Measurements from ENCODE around the gene NENF. TPM values are rescaled to one million over a fixed set of nuclear protein-coding genes. Genes with fewer than 3 reads are reported as not detected.
"Not testable (repeated sequence)": the region's sequence is repeated elsewhere in the genome, so short reads cannot be mapped to it uniquely, and the experiment has no call there.

NENF gene
- polyA plus RNA-seq, 1 donor: 43.6 TPM

DNA sequence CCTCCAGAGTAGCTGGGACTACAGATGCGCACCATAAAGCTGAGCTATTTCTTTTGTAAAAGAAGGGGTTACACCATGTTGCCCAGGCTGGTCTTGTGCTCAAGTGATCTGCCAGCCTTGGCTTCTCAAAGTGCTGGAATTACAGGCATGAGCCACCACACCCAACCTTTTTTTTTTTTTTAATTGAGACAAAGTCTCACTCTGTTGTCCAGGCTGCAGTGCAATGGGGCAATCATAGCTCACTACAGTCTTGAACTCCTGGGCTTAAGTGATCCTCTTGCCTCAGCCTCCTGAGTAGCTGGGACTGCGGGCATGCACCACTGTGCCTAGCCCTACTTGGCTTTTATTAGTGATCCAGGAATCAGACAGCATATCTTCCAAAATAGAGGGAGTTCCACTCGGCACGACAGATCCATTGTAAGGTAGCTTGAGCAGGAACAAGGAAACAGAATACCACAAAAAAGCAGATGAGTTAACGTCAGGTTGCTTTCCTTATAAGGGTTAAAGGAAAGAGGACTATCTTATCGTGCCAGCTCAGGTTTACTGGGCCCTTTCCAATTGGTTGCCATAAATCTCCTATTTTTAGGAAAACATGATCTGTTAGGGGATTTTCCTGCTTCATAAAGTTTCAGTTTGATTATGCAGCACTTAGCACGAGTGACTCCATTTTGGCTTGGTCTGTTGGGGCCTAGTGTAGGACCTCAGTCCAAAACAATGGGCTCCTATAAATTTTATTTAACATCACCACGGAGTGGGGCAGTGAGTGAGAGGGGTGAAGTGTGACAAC is 45.2 kb downstream of the NENF start:
- DNase-seq: peak in 1 of 2 donors; percentile 62

DNA sequence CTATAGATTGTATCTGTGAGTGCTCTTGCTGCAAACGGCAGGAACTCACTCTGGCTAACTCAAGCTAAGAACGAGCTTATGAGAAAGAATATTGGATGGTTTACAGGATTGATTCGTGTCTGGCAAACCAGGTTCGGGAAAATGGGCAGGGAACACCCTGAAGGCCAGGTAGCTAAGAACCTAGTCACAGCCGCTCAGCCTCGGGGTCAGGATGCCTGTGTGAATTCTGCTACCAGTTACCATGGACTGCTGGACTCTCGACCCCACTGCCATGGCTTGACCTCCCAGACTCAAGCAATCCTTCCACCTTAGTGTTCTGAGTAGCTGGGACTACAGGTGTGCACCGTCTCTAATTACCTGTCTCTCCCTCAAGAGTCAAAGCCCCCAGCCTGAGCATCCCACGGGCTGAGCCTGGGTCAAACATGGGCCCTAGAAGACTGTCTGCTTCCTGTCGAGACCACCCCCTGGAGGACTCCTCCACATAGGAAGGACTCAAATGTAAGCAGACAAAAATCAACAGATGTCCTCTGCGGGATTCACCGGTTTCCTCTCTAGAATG is 45.8 kb downstream of the NENF start:
- H3K36me3 ChIP-seq (ENCODE audit: control insufficient read depth, insufficient read depth, low read length): no peaks in the 10 kb centered on the region
- peak overlapping the region; percentile 44 for H3K27ac ChIP-seq (ENCODE audit: low read length)
- H3K4me1 ChIP-seq (ENCODE audit: control insufficient read depth, insufficient read depth, low read length): peaks cover 29% of the 10 kb centered on the region
- H3K27me3 ChIP-seq (ENCODE audit: control insufficient read depth, insufficient read depth, low read length): no peaks in the 10 kb centered on the region
- no peak overlapping the region for H3K4me3 ChIP-seq (ENCODE audit: low read length)
- H3K9me3 ChIP-seq (ENCODE audit: control insufficient read depth, low read depth, low read length): no peaks in the 10 kb centered on the region
- no CpG with 5 or more reads among the region's 12 CpGs for WGBS (ENCODE audit: insufficient coverage, low lambda C conversion rate)
- DNase-seq: no peak

More for the DNA sequence above, 45.2 kb downstream of the NENF start:
- Histone ChIP-seq H3K36me3 (ENCODE audit: control insufficient read depth, insufficient read depth, low read length) (no peaks in the 10 kb centered on the region), H3K27me3 (ENCODE audit: control insufficient read depth, insufficient read depth, low read length) (no peaks in the 10 kb centered on the region), H3K9me3 (ENCODE audit: control insufficient read depth, low read depth, low read length) (no peaks in the 10 kb centered on the region), H3K4me1 (ENCODE audit: control insufficient read depth, insufficient read depth, low read length) (peaks cover 25% of the 10 kb centered on the region), H3K27ac (ENCODE audit: low read length) (peak overlapping the region; percentile 44), H3K4me3 (ENCODE audit: low read length) (no peak overlapping the region)
- 10% methylated on average over 2 of the region's 8 CpGs for WGBS (ENCODE audit: insufficient coverage, low lambda C conversion rate)

DNA sequence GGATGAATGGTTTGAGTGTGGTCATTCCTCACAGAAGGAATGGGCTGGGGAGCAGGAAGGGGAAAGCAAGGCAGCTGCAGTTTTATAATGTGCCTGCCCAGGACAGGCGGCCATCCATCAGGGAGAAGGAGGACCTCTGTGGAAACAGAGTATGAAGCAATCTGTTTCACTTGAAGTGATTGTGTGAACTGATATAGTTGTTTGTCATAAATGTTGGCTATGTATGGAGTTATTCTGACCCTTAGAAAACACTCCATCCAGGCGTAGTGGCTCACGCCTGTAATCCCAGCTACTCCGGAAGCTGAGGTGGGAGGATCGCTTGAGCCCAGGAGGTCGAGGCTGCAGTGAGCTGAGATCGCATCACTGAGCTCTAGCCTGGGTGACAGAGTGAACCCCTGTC is 46.5 kb downstream of the NENF start:
- Histone ChIP-seq H3K27ac (ENCODE audit: low read length) (no peak overlapping the region), H3K36me3 (ENCODE audit: control insufficient read depth, insufficient read depth, low read length) (no peaks in the 10 kb centered on the region), H3K4me3 (ENCODE audit: low read length) (no peak overlapping the region), H3K27me3 (ENCODE audit: control insufficient read depth, insufficient read depth, low read length) (no peaks in the 10 kb centered on the region), H3K4me1 (ENCODE audit: control insufficient read depth, insufficient read depth, low read length) (peaks cover 29% of the 10 kb centered on the region), H3K9me3 (ENCODE audit: control insufficient read depth, low read depth, low read length) (no peaks in the 10 kb centered on the region)
- no peak for DNase-seq
- WGBS (ENCODE audit: insufficient coverage, low lambda C conversion rate): 80% methylated on average over 2 of the region's 7 CpGs

DNA sequence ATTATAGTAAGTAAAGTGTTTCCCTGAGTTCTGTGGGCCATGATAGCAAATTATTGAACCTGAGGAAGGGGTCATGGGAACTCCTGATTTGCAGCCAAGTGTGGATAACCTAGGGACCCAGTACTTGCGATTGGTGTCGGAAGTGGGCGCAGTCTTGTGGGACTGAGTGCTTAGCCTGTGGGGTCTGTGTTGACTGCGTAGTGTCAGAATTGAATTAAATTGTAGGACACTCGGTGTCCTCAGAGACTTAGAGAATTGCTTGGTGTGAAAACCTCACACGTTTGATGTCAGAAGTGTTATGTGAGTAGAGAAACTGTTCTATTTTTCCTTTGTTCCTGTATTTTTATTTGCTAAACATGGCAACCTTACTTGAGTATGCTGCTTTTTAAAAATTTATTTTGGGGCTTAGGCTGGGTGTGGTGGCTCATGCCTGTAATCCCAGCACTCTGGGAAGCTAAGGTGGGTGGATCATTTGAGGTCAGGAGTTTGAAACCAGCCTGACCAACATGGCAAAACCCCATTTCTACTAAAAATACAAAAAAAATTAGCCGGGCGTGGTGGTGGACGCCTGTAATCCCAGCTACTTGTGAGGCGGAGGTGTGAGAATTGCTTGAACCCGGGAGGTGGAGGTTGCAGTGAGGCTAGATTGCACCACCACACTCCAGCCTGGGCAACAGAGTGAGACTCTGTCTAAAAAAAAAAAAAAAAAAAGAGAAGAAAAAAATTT is 48.2 kb downstream of the NENF start:
- H3K27me3 ChIP-seq (ENCODE audit: control insufficient read depth, insufficient read depth, low read length); H3K9me3 ChIP-seq (ENCODE audit: control insufficient read depth, low read depth, low read length); H3K27ac ChIP-seq (ENCODE audit: low read length); H3K36me3 ChIP-seq (ENCODE audit: control insufficient read depth, insufficient read depth, low read length); DNase-seq; H3K4me3 ChIP-seq (ENCODE audit: low read length): not testable (repeated sequence)
- 60% methylated on average over 1 of the region's 11 CpGs for WGBS (ENCODE audit: insufficient coverage, low lambda C conversion rate)
- peaks cover 43% of the 10 kb centered on the region for H3K4me1 ChIP-seq (ENCODE audit: control insufficient read depth, insufficient read depth, low read length)

DNA sequence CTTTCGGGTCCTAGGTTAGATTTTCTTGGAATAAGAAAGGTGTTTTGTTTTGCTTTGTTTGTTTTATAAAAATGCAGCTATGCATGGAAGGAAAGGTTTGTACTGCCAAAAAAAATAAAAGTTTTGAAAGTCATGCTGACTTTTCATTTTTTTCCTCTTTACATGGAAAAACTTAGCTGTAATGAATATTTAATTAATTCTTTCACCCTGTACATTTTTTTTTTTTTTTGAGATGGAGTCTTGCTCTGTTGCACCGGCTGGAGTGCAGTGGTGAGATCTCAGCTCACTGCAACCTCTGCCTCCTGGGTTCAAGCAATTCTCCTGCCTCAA is 48.7 kb downstream of the NENF start:
- no peaks in the 10 kb centered on the region for H3K27me3 ChIP-seq (ENCODE audit: control insufficient read depth, insufficient read depth, low read length)
- WGBS (ENCODE audit: insufficient coverage, low lambda C conversion rate): 100% methylated on average over 1 of the region's 2 CpGs
- H3K4me3 ChIP-seq (ENCODE audit: low read length): no peak overlapping the region
- no peaks in the 10 kb centered on the region for H3K9me3 ChIP-seq (ENCODE audit: control insufficient read depth, low read depth, low read length)
- H3K27ac ChIP-seq (ENCODE audit: low read length): no peak overlapping the region
- peaks cover 43% of the 10 kb centered on the region for H3K4me1 ChIP-seq (ENCODE audit: control insufficient read depth, insufficient read depth, low read length)
- no peak for DNase-seq
- no peaks in the 10 kb centered on the region for H3K36me3 ChIP-seq (ENCODE audit: control insufficient read depth, insufficient read depth, low read length)

DNA sequence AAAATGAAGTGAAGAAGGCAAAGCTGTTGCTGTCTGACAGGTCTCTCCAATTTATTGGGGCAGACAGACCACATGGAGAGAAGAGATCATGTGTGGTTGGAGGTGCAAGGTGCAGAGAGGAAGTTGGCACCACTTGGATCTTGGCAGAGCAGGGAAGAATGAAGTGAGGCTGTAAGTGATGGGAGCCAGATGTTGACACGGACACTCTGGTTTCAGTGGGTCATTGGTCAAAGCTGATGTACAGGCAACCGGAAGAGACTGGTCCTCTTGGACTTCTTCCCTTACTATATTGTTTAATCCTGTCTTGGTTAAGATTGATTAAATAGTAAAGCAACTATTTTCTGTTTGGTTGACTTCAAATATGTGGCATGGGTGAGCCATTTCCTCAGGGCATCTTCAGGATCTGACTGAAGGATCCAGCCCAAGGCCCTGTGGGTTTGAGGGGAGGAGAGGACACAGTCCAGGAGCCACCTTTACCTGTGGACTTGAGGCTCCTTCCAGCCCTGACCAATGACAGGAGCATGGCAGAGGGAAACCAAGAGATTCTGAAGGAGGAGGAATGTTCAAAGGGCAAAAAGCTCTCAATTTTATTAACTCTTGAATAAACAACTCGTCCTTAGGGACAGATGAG is 49.4 kb downstream of the NENF start:
- peak overlapping the region; percentile 71 for H3K27ac ChIP-seq (ENCODE audit: low read length)

DNA sequence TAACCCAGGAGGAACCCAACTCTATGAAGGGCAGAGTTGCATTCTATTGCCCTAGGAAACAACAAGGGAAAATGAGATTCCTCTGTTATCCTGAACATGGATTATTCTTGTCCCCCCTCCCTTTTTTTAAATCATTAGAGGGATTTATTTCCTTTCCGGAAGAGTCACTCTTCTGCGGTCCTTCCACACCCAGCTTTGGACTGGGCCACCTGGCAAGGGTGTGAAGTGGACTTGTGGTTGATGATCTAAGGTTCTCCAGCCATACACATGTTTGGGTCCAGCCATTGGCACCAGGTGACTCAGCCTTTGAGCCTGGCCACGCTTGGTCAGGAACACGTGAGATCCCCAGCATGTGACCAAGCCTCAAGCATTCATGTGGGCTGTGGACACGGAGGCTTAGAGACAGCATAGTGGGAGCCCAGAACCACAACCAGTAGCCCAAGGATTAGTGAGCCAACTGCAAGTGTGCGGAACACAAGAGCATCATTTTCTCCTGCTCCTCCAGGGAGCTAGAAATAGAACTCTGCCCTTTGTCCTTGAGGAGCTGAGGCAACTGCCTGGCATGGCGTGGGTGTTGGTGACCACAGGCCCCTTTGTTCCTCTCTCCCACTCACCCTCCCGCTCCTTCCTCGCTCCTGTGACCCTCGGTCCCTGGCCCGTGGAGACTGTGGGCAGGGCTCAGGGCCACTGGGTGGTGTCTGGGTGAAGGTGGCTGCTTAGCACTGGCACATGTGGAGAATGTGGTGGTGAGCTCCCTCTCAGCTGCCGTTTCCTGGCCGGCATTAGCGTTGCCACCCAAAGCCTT is 50.1 kb downstream of the NENF start:
- no peaks in the 10 kb centered on the region for H3K9me3 ChIP-seq (ENCODE audit: control insufficient read depth, low read depth, low read length)
- no peak for DNase-seq
- H3K27ac ChIP-seq (ENCODE audit: low read length): peak overlapping the region; percentile 71

More for the DNA sequence above, 49.4 kb downstream of the NENF start:
- Histone ChIP-seq H3K4me3 (ENCODE audit: low read length) (no peak overlapping the region), H3K9me3 (ENCODE audit: control insufficient read depth, low read depth, low read length) (no peaks in the 10 kb centered on the region), H3K4me1 (ENCODE audit: control insufficient read depth, insufficient read depth, low read length) (peaks cover 40% of the 10 kb centered on the region), H3K36me3 (ENCODE audit: control insufficient read depth, insufficient read depth, low read length) (no peaks in the 10 kb centered on the region), H3K27me3 (ENCODE audit: control insufficient read depth, insufficient read depth, low read length) (no peaks in the 10 kb centered on the region)
- peak; percentile 79 to 89 for DNase-seq
- WGBS (ENCODE audit: insufficient coverage, low lambda C conversion rate): no CpG with 5 or more reads among the region's 3 CpGs

GRCh38 chr1:212484701-212485570 is 52.2 kb downstream of the NENF start:
- DNase-seq: no peak
- no peak overlapping the region for H3K4me3 ChIP-seq (ENCODE audit: low read length)
- no peaks in the 10 kb centered on the region for H3K27me3 ChIP-seq (ENCODE audit: control insufficient read depth, insufficient read depth, low read length)
- no peaks in the 10 kb centered on the region for H3K36me3 ChIP-seq (ENCODE audit: control insufficient read depth, insufficient read depth, low read length)
- no CpG with 5 or more reads among the region's 11 CpGs for WGBS (ENCODE audit: insufficient coverage, low lambda C conversion rate)
- H3K9me3 ChIP-seq (ENCODE audit: control insufficient read depth, low read depth, low read length): no peaks in the 10 kb centered on the region
- H3K27ac ChIP-seq (ENCODE audit: low read length): peak overlapping the region; percentile 34
- peaks cover 45% of the 10 kb centered on the region for H3K4me1 ChIP-seq (ENCODE audit: control insufficient read depth, insufficient read depth, low read length)

More for the DNA sequence above, 50.1 kb downstream of the NENF start:
- no CpG with 5 or more reads among the region's 14 CpGs for WGBS (ENCODE audit: insufficient coverage, low lambda C conversion rate)
- Histone ChIP-seq H3K4me3 (ENCODE audit: low read length) (no peak overlapping the region), H3K36me3 (ENCODE audit: control insufficient read depth, insufficient read depth, low read length) (no peaks in the 10 kb centered on the region), H3K4me1 (ENCODE audit: control insufficient read depth, insufficient read depth, low read length) (peaks cover 33% of the 10 kb centered on the region), H3K27me3 (ENCODE audit: control insufficient read depth, insufficient read depth, low read length) (no peaks in the 10 kb centered on the region)

DNA sequence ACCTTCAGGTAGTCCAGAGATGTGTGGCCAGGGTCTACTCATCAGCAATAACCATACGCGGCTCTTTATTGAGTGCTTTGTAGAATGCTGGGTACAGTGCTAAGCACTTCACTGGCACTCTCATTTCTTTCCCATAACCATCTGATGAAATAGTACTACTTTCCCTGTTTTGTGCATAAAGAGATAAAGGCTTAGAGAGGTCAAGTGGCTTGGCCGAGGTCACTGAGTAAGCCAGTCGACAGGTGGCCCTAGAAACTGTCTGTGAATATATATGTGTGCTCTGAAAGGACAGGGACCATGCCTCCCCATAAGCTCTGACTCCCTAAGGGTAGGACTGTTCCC is 52.8 kb downstream of the NENF start:
- WGBS (ENCODE audit: insufficient coverage, low lambda C conversion rate): no CpG with 5 or more reads among the region's 4 CpGs
- peak overlapping the region; percentile 34 for H3K27ac ChIP-seq (ENCODE audit: low read length)

More for the DNA sequence above, 52.8 kb downstream of the NENF start:
- peaks cover 45% of the 10 kb centered on the region for H3K4me1 ChIP-seq (ENCODE audit: control insufficient read depth, insufficient read depth, low read length)
- DNase-seq: no peak
- H3K9me3 ChIP-seq (ENCODE audit: control insufficient read depth, low read depth, low read length): no peaks in the 10 kb centered on the region
- no peaks in the 10 kb centered on the region for H3K27me3 ChIP-seq (ENCODE audit: control insufficient read depth, insufficient read depth, low read length)
- H3K4me3 ChIP-seq (ENCODE audit: low read length): no peak overlapping the region
- no peaks in the 10 kb centered on the region for H3K36me3 ChIP-seq (ENCODE audit: control insufficient read depth, insufficient read depth, low read length)
